ENCODE measurements around the gene RHEX.

DNA sequence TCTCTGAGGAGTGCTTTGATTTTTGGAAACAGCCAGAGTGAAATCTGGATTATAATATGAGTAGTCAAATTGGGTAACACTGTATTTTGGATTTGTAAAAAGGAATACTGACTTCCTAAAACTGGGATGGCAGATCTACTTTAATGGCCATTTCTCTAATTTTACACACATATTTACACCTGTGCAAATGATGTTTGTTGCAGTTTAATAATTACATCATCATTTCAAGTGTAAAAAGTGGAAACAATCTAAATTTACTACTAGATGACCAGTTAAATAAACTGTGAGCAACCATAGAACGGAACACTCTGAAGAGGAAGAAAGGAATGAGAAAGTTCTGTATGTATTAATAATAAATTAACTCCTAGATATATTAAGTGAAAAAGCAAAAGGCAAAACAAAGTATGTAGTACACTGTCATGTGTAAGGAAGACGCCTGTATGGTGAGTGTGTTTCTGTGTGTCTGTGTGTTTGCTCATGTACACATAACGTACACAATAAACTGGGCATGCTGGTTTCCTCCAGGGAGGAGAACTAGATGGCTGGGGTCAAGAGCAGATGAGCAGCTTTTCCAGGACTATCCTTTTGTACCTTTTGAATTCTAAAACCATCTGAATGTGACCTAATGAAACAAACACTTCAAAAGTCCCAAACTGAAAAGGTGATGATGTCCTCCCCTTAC is 2.9 kb upstream of the RHEX start:
- TF ChIP-seq, protein P1, sequence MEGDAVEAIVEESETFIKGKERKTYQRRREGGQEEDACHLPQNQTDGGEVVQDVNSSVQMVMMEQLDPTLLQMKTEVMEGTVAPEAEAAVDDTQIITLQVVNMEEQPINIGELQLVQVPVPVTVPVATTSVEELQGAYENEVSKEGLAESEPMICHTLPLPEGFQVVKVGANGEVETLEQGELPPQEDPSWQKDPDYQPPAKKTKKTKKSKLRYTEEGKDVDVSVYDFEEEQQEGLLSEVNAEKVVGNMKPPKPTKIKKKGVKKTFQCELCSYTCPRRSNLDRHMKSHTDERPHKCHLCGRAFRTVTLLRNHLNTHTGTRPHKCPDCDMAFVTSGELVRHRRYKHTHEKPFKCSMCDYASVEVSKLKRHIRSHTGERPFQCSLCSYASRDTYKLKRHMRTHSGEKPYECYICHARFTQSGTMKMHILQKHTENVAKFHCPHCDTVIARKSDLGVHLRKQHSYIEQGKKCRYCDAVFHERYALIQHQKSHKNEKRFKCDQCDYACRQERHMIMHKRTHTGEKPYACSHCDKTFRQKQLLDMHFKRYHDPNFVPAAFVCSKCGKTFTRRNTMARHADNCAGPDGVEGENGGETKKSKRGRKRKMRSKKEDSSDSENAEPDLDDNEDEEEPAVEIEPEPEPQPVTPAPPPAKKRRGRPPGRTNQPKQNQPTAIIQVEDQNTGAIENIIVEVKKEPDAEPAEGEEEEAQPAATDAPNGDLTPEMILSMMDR (IDR thresholded peaks at IDR 0.05), result no peak
- TF ChIP-seq EP300 (IDR thresholded peaks at IDR 0.05) (no peak), POLR2A (IDR thresholded peaks at IDR 0.05) (no peak)

Data from ovary (tissue), 3 donors.